HG03565 (cell line): ENCODE data around the gene JAG1.

Experiments used
- ATAC-seq: cut with Tn5 transposase; IDR thresholded peaks from one replicate; pipeline ENCODE4 v1.9.1; 2021; ENCODE audit warnings: mild to moderate bottlenecking, moderate library complexity; ENCODE audit not compliant: unreplicated experiment

The JAG1 gene

GRCh38 chr20:10654250-10654610, 19.6 kb downstream of the JAG1 start:
- ATAC-seq, result no peak

- ATAC-seq, result peak; percentile 63
Observed at GRCh38 chr20:10653599-10654249, 20.1 kb downstream of the JAG1 start.

- ATAC-seq, result no peak
Observed at GRCh38 chr20:10652660-10653261, 21.0 kb downstream of the JAG1 start.

DNA sequence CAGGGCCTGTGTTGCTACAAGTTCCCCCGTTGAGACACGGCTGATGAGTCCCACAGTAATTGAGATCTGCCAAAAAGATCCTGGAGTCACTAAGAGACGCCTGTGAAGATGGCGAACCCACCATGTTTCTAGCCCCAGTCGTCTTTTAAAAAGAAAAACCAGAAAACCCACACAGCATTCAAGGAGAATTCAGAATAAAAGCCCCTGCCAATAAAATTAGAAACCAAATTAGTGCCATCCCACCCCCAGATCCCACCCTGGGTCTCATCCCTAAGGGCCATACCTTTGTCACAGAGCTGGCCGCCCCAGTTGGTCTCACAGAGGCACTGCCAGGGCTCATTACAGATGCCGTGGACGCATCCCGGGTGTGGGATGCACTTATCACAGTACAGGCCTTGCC, 21.6 kb downstream of the JAG1 start:
- ATAC-seq, result no peak

GRCh38 chr20:10651227-10651990, 22.4 kb downstream of the JAG1 start:
- ATAC-seq, result no peak

DNA sequence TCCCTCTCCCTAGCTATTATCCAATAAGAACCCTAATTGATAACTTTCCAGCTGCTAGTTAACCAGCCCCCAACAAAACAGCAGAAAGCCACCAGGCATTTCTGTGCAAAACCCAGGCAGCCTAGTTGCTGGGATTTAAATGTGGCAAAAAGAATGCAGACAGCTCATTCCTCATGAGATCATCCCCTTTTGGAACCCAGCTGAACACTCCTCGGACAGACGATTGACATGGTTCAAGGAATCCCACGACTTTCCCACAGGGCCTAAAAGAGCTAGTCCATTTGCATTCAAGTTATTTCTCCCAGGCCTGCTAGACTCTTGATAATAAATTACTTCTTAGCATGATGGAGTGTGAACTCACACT, 24.0 kb downstream of the JAG1 start:
- ATAC-seq, result no peak

DNA sequence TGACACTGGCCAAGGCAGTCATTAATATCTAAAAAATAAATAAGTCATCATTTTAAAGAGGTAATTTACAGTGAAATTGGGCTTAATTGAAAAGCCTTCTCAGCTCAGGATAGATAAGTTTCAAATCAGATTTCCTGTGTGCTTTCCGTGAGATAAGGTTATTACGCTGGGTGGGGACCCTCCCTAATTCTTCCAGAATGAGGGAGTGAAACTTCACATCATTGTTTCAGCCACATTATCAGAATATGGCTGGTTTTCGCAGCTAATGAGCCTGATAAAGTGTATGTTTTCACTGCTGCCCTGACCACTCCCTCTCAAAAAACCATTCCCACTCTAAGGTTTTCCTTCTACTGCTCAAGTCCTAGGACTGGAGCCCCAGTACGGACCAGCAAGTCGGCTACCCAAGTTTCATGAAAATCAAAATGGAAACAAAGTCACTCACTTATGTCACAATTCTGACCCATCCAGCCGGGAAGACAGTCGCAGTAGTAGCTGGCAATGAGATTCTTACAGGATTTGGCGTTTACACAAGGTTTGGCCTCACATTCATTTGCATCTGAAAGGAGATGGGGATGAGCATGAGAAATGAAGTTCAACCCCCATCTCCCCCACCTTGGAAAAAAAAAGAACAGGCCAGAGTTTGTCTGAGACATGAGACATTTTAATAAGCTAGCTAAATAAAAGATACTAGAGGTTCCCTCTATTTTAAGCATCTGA, 24.6 kb downstream of the JAG1 start:
- ATAC-seq, result no peak

DNA sequence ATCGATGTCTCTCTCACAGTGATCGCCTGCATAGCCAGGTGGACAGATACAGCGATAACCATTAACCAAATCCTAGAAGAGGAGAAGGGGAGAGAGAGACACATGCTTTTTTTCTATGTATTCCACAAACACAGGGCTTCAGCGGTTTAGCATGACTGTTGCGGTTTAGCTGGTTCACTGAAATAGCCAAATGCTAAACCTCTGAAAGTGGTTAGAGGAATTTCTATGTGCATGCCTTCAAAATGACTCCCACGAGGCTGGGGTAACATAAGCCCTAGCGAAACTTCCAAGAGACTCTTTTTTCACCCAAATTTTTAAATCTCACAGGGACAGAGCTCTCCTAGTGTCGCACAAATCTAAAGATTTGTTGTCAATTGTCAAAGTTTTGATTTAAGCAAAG, 25.1 kb downstream of the JAG1 start:
- ATAC-seq, result no peak

DNA sequence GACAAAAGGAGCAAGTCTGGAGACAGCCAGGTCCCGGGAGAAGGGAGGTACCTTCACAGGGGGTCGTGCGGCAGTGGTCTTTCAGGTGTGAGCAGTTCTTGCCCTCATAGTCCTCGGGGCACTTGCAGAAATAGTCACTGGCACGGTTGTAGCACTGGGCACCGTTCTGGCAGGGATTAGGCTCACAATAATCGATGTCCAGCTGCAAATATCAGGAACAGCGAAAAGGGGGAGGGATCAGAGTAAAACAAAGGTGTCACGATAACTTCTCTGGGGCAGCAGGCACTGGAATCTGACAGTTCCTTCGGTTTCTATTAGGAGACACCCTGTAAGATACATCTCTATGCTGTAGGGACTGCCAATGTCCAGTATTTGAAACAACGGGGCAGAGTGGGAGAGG, 25.9 kb downstream of the JAG1 start:
- no peak for ATAC-seq

GRCh38 chr20:10647471-10647870, 26.3 kb downstream of the JAG1 start:
- ATAC-seq, result no peak

- ATAC-seq, result no peak
Observed at GRCh38 chr20:10646886-10647420, 26.8 kb downstream of the JAG1 start.

- ATAC-seq, result no peak
Observed at GRCh38 chr20:10646006-10646405, 27.8 kb downstream of the JAG1 start.

- ATAC-seq, result no peak
Observed at GRCh38 chr20:10645205-10645570, 28.6 kb downstream of the JAG1 start.

DNA sequence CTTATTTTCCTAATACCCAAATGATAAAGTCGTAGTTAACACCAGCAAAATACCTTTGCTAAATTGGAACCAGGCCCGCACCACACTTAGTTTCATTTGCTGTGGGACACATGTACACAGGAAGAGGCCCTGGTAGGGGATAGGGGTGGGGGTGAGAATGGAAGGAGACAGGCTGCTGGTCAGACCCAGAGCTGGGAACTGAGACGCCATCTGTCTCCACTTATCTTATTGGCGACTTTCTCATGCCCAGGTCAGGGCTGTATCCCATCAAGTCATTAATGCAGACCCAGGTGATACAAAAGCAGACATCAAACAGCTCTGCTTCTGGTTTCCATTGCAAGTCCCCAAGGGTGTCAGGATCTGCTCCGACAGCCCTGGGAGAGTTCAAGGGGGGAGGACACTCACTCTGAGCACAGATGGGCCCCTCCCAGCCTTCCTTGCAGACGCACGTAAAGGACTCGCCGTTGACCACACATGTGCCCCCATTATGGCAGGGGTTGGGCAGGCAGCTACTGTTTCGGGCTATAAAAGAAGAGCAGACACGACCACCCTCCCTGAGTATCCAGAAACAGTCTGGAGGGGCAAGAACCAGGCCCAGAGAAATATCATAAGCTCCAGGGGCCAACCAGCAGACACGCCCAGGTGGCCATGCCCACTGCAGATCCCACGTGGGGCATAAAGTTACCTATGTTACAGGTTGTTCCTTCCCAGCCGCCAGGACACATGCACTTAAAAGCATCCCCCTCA, 29.2 kb downstream of the JAG1 start:
- ATAC-seq, result peak; percentile 50

DNA sequence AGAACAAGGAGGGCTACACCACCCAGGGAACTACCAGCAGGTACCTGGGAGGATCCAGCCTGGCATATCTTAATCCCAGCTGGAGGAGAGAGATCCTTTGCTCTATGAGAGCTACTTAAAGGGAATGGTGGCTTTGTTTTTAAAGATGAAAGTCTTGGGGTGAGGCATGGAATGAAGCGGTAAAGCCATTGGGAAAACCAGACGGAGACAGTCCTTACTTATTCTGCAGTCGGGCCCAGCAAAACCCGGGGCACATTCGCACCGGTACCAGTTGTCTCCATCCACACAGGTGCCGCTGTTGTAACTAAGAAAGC, 30.3 kb downstream of the JAG1 start:
- ATAC-seq, result no peak

GRCh38 chr20:10642856-10643559, 30.8 kb downstream of the JAG1 start:
- ATAC-seq, result no peak

GRCh38 chr20:10641893-10642292, 31.9 kb downstream of the JAG1 start:
- no peak for ATAC-seq

DNA sequence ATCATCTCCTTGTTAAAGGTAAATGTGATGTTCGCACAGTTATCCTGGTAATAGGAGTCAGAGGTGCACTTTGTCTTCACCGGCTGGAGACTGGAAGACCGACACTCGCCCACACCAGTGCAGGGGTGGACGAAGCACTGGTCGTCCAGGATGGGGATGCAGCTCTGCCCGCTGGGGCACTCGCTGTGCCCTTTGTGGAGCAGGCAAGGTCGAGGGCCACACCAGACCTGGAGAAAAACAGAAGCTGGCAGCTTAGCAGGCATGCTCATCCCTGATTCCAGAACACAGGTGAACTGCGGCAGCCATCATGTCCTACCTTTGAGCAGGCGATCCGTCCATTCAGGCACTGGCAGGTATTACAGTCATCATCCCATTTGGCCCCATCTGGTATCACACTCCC, 32.3 kb downstream of the JAG1 start:
- no peak for ATAC-seq

DNA sequence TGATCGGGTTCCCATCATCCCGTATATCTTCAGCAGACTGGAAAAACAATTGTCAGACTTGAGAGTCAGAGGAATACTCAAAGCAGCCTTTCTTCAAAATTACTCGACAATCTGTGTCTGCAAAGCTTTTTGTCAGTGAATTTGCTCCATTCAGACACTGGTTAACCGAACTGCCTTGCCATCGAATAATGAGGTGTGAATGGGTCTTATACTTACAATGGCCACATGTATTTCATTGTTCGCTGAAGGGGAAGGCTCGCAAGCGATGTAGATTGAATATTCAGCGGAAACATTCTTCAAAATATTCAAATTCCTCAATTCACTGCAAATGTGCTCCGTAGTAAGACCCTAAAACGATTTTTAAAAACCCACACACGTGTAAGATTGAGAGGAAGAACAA, 32.9 kb downstream of the JAG1 start:
- ATAC-seq, result no peak

- no peak for ATAC-seq
Observed at GRCh38 chr20:10639737-10640556, 33.9 kb downstream of the JAG1 start.
